Stimulated activated CD8-positive, alpha-beta memory T cell treated with anti-CD3 and anti-CD28 coated beads, Interleukin-2, amount 100 ng/mL, for 48 hours (primary cell): ENCODE measurements around the gene KCNK5.

ENCODE experiments used
- DNase-seq, 2 donors: peaks; one replicate each; pipeline ENCODE4 v3.0.0-alpha.2; 2020; ENCODE audit warnings: low read depth in 2 of 2

Gene KCNK5

DNA sequence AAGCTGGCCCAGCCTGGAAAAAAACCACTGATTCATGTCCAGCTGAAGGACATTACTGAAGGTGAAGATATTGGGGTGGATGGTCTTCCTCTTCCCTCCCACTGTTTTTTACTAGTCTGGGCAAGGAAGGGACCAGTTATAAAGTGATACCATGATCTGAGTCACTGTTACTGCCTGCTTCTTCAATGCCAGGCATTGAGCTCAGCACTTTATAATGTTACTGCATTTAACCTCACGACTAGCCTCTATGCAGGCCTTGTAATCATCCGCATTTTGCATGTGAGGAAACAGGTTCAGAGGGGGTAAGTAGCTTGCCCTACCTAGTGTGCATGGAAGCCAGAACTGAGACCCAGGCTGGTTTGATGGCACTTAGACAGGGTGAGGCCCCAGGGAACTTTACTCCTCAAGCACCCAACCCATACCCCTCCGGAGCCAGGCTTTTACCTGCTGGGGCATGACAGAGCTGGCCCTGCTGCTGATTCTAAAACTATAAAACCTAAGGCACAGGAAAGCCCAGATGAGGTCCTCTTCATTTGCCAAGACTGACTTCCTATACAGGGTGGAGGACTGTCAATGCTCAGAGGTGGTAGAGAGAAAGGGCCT lies 11.0 kb upstream of the KCNK5 start:
- no peak for DNase-seq

DNA sequence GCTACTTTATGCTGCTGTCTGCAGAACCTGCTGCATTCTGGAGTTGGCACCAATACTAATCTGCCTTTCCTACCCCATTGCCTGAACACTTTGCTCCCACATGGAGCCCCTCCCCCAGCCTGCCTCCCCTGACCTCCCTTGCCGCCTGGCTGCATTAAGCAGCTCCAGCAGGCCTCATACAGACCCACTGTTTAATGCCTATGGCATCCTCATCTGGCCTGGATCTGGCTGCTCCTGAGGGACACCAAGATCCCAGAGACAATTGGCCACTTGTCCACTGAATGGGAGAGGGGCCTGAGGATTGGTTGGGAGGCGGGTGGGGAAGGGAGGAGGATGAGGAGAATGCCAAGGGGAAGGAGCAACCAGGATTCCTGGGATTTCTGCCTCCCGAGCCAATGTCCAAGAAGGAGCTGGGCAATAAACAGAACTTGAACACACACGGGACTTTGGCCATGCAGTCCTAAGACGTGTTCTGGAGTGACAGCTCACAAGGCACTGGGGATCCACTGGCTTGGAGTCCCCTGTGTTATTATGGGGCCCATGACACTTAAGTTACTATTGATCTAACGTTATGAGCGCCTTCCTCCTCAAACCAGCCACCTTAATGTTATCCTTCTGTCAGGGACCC lies 10.4 kb upstream of the KCNK5 start:
- DNase-seq: no peak

DNA sequence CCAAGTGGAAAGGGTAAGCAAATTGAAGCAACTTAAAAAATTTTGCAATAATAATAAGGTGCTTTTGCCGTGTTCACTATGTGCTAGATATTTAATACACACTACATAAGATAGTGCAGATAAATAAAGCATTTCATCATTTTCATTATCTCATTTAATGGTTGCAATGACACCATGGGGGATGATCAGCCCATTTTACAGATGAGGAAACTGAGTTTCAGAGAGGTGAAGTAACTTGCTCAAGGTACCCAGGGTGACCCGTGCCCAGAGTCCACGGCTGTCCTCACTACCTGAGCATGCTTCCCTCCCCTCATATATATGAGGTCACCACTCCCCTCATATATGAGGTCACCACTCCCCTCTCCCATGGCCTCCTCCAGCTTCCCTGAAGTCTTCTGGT lies 7.5 kb upstream of the KCNK5 start:
- no peak for DNase-seq

DNA sequence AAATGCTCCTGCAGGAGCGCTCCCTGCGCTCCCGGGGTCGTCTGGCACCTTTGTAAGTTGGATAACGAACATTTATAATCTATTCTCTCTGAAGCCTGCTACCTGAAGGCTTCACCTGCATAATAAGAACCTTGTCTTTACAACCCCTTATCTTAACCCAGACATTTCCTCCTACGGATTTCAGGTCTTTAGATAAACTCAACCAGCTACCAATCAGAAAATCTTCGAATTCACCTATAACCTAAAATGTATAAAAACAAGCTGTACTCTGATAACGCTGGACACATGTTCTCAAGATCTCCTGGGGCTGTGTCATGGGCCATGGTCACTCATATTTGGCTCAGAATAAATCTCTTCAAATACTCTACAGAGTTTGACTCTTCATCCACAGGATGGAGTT lies 4.1 kb upstream of the KCNK5 start:
- no peak for DNase-seq

DNA sequence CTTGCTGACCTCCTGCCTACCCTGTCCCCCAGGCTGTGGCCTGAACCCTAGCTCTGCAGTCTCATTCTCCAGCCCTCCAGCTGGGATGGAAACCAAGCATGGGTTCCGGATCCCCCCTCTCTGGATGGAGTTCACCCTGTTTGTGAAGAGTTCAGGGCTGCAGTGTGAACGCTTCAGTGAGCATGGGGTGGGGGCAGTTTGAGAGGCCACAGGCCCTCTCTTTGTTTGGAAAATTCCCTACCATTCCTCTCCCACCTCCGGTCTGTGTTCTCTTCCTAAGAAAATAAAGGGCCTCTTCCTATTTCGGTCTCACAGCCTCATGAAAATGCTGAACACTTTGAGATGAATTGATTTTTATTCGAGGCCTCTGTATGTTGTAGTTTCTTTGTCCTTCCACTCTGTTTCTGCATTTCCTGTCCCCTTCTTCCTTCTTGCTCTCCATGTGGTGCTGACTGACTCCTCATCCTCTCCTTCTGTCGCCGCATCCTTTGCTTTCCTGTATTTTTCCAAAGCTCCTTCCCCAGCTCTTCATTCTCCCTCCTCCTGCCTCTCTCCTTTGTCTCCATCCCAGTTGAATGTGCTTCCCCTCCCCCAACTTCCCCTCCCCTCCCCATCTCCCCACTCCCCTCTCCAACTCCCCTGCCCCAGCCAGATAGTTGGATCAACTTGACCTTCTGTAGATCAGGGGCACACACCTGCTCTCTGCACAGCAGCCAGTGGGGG lies 2.4 kb upstream of the KCNK5 start:
- no peak for DNase-seq

DNA sequence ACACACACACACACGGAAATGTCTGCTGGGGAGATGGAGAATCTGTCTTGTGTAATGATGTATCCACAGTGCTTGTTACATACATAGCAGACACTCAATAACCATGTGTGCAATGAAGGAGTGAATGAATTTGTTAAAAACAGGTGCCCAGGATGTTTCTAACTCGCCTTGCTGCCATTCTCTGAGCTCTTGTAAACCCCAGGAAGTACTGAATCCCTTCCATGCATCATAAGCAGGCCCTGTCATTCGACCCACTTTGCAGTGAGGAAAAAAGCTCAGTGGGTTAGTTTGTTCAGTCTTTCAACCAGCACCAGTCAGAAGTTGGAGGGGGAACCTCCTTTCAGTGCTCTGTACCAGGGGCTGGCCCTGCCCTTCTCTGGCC lies 1.4 kb upstream of the KCNK5 start:
- DNase-seq: no peak

DNA sequence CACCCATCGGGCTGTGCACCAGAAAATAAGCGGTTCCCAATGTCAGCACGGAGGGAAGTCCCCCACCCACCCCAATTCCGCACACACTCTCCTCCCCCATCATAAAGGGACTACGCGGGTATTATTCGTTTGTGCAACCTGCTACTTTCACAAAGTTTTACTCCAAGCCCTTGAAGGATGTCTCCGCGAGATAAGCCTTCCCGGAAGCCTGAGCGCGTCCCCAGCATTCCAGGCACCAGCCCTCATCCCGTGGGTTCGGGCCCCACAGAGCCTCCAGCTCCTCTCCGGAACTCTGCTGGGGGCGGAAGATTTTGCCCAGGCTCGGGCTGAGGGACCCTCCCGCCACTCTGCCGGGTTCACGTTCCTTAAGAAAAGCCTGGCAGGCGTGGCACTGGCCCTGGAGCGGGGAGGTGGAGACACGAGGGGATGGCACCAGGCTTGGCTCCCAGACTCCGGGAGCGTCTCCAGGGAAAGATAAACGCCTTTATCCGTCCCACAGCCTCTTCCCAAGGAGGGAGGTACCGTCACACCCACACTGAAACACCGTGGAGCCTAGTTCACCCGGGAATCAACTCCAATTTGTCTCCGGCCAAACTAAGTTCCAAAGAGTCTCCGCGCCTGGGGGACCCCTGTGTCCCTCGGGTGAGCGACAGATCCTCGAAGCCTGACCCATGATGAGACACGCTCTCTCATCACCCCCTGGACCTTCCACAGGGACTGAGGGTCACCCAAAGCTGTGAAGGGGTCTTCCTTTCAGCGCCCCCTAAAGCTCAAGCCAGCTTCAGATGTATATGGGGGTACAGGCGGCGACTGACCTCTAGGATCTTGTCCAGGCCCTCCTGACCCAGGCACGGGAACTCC lies 934 bp downstream of the KCNK5 start:
- DNase-seq: peak; percentile 14 to 36

DNA sequence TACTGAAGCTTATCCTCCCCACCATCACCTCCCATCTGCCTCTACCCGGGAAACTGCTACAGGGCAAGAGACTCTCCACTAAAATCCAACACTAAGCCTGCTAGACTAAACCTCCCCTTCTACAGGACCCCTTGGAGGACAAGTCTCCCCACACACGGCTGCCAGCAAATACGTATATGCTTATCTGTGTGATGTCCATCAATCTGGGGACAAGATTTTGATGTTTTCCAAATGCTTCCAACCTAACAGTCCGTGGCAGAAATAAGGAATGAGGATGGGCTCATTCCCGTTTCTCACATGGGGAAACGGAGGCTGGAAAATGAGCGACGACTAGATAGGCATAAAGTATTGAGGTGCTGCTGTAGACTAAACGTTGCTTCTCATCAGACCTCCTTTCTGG lies 1.8 kb downstream of the KCNK5 start:
- DNase-seq: no peak

DNA sequence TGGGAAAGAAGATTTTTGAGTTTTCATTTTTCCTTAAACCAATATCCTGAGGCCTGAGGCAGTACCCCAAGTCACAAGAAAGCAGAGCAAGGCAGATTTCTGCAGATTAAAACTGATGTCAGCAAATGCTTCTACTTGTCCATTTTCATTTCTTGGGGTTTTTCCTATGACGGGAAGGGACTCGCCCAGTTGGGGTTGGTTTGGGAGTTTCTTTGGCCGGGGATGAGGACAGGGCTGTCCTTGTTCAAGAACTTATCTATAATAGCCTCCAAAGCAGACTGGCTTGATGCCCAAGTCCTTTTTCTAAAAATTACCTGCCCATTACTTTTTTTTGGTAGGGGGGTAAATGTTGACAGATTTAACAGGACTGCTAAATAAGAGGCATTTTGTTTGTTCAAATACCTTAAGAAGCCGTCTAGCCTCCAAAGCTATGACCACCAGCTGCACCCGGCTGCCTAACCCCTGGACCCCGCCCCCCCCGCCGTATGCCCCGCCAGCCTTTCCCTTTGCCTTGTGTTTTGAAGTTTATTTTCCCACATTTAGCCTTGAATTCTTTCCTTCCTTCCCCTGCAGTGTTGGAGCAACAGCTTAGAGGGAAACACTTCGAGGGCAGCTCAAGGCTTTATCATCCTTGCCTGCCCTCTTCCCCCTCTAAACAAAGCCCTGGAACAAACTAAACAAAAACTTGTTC lies 2.5 kb downstream of the KCNK5 start:
- no peak for DNase-seq

DNA sequence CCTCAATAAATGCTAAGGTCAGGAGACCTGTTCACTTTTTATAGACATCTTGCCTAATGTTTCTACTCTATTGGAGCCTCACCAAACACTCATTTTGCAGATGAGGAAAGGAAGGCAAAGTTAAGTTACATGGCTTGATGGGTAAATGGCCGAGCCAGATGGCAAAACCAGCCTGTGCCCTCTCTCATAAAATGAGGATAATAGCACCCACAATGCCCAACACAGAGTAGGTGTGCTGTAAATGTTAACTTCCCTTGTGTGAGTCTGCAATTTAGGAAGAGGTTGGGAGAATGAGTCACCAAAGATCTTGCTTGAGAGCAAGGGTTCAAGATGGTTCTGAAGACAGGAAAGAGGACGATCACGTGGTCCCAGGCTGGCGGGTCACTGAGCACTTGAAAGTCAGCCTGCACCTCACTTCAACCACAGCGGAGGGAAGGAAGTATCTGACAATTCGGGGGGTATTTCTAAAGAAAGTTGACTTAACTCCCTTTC lies 3.3 kb downstream of the KCNK5 start:
- DNase-seq: peak; percentile 46 to 52

DNA sequence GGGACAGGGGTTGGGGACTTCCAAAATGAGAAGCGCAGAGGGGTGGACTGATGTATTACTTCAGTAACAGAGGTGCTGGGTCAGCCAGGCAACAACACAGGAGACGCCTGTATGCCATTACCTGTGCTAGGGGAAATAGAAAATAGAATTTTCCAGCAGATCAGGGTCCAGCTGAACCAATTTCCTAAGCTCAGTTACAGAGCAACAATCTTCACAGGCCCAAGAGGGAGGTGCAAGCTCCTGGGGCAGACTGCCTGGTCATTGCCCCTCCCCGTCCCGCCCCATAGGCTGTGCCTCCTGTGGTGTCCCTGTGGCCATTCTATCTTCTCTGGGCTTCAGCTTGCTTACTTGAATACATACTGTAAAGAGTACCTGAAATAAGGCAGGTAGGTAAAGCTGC lies 3.7 kb downstream of the KCNK5 start:
- DNase-seq: no peak

DNA sequence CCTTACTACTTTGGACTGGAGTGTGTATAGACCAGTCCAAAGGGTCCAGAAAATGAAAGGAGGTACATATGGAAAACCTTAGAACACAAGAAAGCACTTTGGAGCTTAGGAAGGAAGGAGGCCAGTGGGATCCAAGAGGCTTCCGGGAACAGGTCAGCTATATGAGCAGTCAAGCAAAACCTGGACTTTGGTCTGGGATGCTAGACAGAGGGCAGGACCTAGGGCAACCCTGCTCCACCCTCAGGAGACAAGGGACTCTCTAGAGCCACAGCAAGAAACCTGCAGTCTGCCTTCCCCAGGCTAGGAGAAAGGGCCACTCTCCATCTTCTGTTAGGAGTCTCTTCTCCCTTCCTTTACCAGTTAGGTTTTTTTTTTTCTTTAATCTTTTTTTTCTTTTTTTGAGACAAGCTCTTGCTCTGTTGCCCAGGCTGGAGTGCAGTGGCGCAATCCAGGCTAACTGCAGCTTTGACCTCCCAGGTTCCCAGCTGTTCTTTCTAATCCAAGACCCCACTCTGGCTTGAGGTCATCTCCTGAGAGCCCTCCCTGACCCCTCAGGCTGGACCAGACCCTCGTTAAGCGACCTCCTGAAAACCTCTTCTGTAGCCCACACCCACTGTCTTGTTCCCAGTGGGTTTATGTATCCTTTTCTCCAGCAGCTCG lies 4.6 kb downstream of the KCNK5 start:
- no peak for DNase-seq

DNA sequence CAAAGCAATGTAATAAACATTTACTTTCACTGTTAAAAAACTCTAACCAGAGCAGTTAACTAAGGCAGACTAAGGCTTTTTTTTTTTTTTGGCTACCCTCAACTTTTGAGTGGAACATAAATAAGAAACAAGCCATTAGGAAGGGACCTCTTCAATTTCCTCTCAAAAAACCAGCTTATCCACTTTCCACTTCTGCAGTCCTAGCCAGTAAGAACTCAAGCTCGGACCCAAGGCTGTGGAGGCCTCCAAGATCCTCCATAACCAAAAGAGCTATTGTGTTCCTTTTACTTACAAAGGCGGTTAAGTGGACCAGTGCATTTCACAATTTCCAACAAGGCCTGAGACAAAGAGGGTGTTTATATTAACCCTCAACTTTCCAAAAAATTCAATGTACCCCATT lies 5.3 kb downstream of the KCNK5 start:
- DNase-seq: no peak

DNA sequence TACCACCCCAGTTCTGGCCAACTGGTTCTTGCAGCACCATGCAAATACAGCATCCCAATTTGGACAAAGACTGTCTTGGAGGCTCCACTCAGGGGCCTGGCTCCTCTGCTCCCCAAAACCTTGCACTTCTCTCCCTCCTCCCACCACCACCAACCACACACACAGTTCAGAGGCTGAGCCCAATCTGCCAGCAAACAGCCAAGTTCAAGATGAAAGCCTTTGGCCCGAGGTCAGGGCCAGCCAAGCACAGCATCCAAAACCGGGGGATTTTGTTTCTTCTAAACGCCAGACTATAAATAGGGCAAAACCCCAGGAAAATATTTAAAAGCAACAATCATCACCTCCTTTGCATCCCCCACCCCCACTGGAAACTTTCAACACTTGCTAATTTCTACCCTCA lies 5.7 kb downstream of the KCNK5 start:
- no peak for DNase-seq

DNA sequence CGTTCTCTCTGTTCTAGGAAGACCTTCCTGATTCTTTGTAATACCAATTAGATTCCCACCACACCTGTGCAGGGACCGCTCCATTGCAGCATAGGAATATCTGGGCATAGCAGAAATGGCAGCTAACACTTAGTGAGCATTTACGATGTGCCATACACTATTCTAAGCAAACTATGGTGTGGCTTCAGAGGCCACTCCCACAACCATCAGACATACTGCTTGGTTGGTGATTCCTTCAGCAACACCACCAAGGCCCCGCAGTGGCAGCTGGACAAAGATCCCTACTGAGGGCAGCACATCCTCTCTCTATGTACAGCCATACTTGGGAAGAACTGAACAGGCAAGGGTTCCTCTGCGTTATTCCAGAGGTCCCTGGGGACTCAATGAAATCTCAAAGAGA lies 6.2 kb downstream of the KCNK5 start:
- DNase-seq: no peak

DNA sequence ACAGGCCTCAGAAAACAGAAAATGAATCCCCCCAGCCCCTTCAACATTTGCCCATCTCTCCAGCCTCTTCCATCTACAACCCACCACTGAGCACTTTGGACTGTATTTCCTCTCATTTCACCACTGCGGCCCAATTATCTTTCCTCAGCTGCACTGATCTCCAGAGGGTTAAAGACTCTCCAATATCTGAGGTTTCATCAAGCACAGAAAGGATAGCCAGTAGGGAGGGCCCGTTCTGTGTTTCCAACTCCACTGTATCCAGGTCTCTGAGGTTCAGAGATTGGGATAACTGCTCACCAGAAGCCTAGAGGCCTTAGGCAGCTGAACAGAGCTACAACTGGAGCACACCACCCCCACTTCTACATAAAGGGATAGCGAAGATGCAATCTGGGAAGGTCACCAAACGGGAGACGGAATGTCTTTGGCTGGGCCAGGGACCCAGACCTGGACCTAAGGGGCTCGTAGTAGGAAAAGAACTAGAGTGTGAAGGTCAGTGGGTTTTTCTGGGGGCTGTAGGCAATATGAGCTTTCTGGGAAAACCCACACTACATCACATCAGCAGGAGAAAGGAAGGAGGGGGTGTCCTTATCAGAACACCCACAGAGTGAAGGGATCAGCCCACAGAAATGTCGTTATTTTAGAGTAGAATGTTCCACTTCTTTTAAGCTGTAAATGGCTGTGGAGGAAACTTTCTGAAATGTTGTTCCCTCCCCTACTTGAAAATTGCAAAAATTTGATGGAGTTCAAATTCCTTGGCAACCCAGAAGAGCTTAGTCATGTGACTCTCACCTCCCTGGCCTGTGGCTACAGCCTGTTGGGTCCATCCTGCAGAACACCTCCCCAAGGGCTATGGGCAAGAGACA lies 7.3 kb downstream of the KCNK5 start:
- DNase-seq: no peak

DNA sequence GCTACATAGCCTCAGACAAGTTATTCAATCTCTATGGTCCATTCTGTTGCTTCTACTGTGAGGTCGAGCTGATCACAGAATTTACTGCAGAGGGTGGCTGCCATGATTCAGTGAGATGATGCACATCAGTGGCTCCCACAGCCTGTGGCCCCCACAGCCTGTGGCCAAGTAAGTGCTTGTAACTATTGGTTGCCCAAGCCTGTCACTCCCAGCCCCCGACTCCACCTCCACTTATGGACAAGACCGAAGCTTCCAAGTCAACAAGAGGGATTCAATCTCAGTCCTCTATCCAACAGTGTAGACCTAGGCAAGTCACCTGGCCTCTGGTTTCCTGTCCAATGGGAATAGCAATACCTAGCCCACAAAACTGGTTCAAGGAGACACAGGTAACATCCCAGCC lies 8.2 kb downstream of the KCNK5 start:
- DNase-seq: no peak

DNA sequence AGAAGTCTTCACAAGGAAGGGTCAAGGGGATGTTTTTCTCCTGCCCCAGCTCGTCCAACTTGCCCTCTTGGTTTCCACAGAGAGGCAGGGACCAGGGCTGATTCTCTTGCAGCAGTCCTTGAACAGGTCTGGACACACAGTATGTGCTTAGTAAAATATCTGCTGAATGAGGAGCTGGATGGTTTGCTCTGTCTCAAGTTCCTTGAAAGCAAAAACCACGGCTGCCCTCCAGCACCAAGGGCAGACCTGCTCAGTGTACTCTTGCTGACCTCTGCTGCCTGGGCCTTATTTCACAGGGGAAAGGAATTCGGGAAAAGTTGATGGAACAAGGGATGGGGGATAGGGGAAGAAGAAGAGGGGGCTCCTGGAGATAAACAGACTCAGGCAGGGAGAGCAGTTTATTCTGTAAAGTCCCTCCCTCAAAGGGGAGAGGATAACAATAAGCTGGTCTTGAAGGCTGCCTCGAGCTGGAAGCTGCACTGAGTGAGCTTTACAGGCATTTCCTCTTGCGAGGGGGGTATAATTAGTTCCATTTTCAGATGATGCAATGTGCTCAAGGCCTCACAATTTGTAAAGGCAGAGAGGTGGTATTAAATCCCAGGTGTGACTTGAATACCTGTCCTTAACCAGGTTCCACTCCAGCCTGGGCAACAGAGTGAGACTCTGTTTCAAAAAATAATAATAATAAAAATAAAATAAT lies 10.3 kb downstream of the KCNK5 start:
- DNase-seq: no peak

DNA sequence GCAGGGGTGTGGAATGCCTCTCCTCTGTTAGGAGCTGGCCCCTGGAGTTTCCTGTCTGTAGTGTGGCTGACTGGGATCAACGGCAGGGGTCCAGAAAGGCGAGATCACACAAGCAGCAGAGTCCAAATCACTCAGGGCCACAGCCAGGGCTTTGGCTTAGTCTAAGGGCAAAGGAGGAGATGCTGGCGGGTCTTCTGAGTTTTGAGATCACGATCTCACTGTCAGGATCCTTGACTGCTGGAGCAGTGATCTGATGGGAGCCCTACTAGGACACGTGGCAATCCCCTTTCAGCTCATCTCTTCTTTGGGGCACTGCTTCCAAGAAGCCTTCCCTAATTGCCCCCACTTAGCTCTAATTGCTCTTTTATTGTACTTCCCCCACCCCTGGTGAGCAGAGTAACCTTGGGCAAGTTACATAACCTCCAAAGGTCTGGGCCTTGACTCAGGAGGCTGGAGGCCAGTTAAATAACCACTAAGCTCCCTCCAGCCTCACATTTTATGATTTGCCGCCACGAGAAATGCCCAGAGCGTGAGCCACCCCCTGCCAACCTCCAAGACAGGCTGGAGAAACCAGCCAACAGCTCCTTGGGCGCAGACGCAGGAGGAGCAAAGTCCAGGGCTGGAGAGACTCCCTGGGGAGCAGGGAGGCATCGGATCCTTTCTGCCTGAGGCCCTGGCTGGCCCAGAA lies 12.0 kb downstream of the KCNK5 start:
- no peak for DNase-seq
